SK-N-MC (cell line): ENCODE data around the gene MAP3K7.

Source experiments
- DNase-seq: peaks from one replicate; pipeline ENCODE4 v3.0.0-alpha.2; 2011; ENCODE audit warnings: low read depth, low spot score
- H3K27ac ChIP-seq: fragments of 200-600 bp; sonication (generic); 2 replicates; pipeline ENCODE4 v1.5.1; 2016; ENCODE audit warnings: mixed run types
- H3K36me3 ChIP-seq: fragments of 200-600 bp; sonication (generic); 2 replicates; pipeline ENCODE4 v1.6.1; 2017; ENCODE audit warnings: antibody characterized with exemption, low read length, mixed read lengths; ENCODE audit not compliant: insufficient read depth
- H3K4me3 ChIP-seq: fragments of 200-600 bp; sonication (generic); 2 replicates; pipeline ENCODE4 v1.5.1; 2016
- H3K9ac ChIP-seq: fragments of 200-600 bp; sonication (generic); 2 replicates; pipeline ENCODE4 v1.8.0; 2017; ENCODE audit warnings: mixed run types, mixed read lengths; ENCODE audit not compliant: insufficient read length
- H3K9me3 ChIP-seq: fragments of 200-600 bp; sonication (generic); 2 replicates; pipeline ENCODE4 v1.6.1; 2017; ENCODE audit warnings: low read depth, mild to moderate bottlenecking, antibody characterized with exemption, low read length, moderate library complexity, mixed read lengths
- EZH2 ChIP-seq: fragments of 200-600 bp; sonication (generic); IDR thresholded peaks from one replicate; pipeline ENCODE4 v1.6.1; 2017; ENCODE audit warnings: antibody characterized with exemption
- FOXP2 ChIP-seq: optimal IDR thresholded peaks from 2 replicates; pipeline ENCODE3; 2011; ENCODE audit warnings: mild to moderate bottlenecking, moderate library complexity; ENCODE audit not compliant: insufficient read depth; ENCODE audit errors: extremely low read length, control extremely low read depth
- POLR2AphosphoS5 ChIP-seq: IDR thresholded peaks from 2 replicates; pipeline ENCODE4 v1.6.1; 2012; ENCODE audit warnings: mild to moderate bottlenecking, low read depth, low read length, borderline replicate concordance

MAP3K7 gene

DNA sequence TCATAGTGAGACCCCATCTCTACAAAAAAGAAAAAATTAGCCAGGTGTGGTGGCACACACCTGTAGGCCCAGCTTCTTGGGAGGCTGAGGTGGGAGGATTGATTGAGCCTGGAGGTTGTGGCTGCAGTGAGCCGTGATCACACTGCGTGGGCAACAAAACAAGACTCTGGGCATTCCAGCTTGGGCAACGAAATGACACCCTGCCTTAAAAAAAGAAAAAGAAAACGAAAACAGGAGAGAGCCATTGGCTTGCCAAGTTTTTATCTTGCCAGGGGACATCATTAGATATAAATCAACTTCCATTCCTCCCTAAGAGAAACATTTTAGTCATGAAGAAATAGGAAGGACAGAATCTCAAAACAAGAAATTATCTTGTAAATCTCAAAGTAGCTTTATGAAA is 109.5 kb downstream of the MAP3K7 start:
- TF ChIP-seq EZH2, result no peak
- TF ChIP-seq FOXP2, result no peak
- no peak for TF ChIP-seq POLR2AphosphoS5
- Histone ChIP-seq H3K9me3 (no peaks in the 10 kb centered on the region; the same call in 1 of the 2 replicates), H3K36me3 (no peaks in the 10 kb centered on the region), H3K9ac (no peak overlapping the region), H3K4me3 (no peak overlapping the region), H3K27ac (no peak overlapping the region)
- no peak for DNase-seq

DNA sequence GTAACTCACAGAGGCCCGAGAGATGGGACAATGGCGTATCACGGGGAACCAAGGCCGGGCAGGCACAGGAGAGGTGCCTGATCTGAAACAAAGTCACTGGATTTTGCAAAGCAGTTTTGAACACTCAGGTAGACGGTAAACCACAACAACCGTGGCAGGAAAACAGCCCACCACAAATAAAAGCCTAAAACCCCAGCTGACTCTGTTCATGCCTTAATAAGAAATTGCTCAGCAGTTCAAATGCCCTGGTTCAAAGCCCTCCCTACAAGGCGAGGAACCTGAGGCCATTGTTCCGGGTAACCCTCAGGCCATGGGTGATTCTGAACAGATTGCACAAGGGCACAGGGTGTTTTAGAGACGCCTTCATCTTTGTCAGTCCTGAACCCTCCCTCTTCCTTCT is 114.2 kb downstream of the MAP3K7 start:
- no peak overlapping the region for H3K9ac ChIP-seq

DNA sequence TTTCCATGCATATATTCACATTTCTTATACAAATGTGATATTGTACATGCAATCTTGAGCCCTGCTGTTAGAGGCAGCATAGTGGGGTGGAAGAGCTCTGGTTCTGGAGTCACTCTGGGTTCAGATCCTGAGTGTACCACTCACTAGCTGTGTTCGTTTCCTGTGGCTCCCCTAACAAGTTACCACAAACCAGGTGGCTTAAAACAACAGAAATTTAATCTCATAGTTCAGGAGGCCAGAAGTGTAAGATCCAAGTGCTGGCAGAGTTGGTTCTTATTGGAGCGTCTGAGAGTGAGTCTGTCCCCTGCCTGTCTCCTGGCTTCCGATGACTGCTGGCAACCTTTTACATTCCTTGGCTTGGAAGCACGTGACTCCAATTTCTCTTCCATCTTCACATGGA is 115.6 kb downstream of the MAP3K7 start:
- Histone ChIP-seq H3K27ac (no peak overlapping the region), H3K4me3 (no peak overlapping the region), H3K36me3 (no peaks in the 10 kb centered on the region), H3K9ac (no peak overlapping the region), H3K9me3 (no peaks in the 10 kb centered on the region)
- TF ChIP-seq FOXP2 (no peak), EZH2 (no peak), POLR2AphosphoS5 (no peak)
- no peak for DNase-seq

More for the DNA sequence above, 114.2 kb downstream of the MAP3K7 start:
- Histone ChIP-seq H3K27ac (no peak overlapping the region), H3K36me3 (no peaks in the 10 kb centered on the region), H3K9me3 (no peaks in the 10 kb centered on the region), H3K4me3 (no peak overlapping the region)
- TF ChIP-seq EZH2 (no peak), POLR2AphosphoS5 (no peak), FOXP2 (no peak)
- no peak for DNase-seq

DNA sequence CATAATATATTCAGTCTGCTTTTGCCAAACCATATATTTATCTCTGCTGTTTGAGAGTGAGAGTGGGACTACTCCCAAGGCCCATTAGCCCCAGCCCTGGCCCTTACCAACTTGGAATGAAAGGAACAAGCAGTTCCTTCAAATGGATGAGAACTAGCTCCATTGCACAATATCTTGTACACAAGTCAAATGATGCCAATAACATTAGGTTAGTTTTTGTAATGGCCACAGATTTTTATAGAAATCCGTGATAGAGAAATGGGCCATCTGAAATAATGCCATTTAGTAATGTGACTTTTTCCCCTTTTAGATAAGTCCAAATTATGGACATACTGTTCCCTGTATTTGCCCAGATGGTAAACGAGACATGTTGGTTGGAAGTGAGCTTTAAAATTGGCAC is 117.0 kb downstream of the MAP3K7 start:
- Histone ChIP-seq H3K9ac (no peak overlapping the region), H3K4me3 (no peak overlapping the region), H3K9me3 (no peaks in the 10 kb centered on the region), H3K36me3 (no peaks in the 10 kb centered on the region), H3K27ac (no peak overlapping the region)
- no peak for TF ChIP-seq EZH2
- no peak for TF ChIP-seq FOXP2
- no peak for TF ChIP-seq POLR2AphosphoS5
- DNase-seq, result no peak

DNA sequence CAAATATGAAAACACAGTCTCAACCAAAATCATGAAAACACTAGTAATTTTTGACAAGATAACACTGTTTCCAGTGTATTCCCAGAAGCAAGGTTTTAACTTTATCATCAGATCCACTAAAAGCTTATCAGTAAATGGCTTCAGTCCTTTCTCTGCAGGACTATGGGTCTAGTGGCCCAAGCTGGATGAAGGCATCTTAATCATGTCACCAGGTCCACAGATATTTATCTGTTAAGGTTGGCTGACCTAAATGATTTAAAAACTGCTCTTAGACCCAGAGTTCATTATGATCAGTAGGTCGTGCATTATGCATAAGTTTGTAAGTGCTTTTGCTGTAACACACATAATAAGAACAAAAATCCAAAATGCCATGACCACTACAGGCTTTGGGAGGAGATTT is 118.0 kb downstream of the MAP3K7 start:
- Histone ChIP-seq H3K27ac (no peak overlapping the region), H3K4me3 (no peak overlapping the region), H3K36me3 (no peaks in the 10 kb centered on the region), H3K9ac (no peak overlapping the region), H3K9me3 (no peaks in the 10 kb centered on the region)
- no peak for DNase-seq
- no peak for TF ChIP-seq POLR2AphosphoS5
- TF ChIP-seq EZH2, result no peak
- TF ChIP-seq FOXP2, result no peak

DNA sequence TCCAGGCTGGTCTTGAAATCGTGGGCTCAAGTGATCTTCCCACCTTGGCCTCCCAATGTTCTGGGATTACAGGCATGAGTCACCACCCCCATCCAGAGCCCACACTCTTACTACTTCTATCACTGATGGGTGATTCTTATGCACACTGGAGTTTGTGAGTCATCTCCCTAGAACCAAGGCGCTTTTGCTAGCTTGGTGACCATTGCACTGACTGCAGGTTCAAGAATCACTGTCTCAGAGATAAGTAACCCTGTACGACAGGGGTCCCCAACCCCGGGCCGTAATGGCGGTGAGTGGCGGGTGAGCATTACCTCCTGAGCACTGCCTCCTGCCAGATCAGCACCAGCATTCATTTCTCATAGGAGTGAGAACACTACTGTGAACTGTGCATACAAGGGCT is 118.8 kb downstream of the MAP3K7 start:
- TF ChIP-seq POLR2AphosphoS5, result no peak
- no peak for TF ChIP-seq EZH2
- TF ChIP-seq FOXP2, result no peak
- no peak for DNase-seq
- Histone ChIP-seq H3K9me3 (no peaks in the 10 kb centered on the region), H3K36me3 (no peaks in the 10 kb centered on the region), H3K9ac (no peak overlapping the region), H3K27ac (no peak overlapping the region), H3K4me3 (no peak overlapping the region)

DNA sequence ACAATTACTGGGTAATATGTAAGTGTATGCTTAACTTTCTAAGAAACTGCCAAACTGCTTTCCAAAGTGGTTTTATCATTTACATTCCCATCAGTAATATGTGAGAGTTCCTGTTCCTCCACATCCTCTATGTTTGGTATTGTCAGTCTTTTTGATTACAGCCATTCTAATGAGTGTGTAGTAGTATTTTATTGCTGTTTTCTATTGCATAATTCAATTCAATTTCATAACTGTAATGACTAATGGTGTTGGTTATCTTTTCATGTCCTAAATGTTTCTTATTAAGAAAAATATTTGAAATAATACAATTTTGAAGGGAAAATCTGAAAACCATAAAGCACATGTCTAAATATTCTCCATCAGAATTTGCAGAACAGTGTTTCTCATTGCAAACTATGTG is 119.3 kb downstream of the MAP3K7 start:
- H3K9ac ChIP-seq, result no peak overlapping the region
- no peak for DNase-seq
- no peak overlapping the region for H3K4me3 ChIP-seq
- H3K36me3 ChIP-seq, result no peaks in the 10 kb centered on the region
- H3K27ac ChIP-seq, result no peak overlapping the region
- no peaks in the 10 kb centered on the region for H3K9me3 ChIP-seq
- TF ChIP-seq EZH2 (no peak), FOXP2 (no peak)

DNA sequence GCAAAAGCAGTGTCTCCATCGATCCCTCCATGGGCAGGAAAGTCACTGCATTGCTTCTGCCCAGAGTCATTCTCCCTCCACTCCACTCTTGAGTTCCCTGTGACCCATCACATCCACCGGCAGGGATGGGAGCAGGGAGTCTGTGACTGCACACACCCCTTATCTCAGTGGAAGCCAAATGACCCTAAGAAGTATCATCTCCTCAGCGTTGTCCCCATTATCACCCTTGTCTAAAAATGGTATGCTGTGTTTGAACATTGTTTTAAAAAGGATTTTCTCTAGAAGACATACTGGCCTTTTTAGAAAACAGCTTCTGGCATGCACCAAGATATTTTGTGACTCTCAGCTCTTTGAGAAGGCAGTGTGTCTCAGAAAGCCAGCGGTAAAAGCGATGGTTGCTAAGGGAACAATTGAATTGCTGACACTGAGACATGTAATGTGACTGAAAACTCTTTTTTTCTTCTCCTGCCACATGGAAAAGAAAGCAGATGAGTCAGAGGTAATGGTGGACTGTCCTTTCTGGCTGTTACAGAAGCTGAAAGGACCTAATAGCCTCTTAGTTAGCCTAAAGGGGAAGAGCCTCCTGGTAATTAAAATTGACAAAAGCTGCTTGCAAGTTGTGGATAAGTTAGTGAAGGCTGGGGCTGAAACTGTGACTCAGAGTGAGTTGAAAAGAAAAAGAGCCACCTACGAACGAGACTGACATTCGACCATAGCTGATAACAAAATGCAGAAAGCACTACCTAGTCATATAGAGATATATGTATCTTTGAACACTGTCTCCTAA is 120.5 kb downstream of the MAP3K7 start:
- Histone ChIP-seq H3K4me3 (no peak overlapping the region), H3K27ac (no peak overlapping the region), H3K36me3 (no peaks in the 10 kb centered on the region), H3K9me3 (no peaks in the 10 kb centered on the region), H3K9ac (no peak overlapping the region)
- TF ChIP-seq FOXP2 (no peak), EZH2 (no peak), POLR2AphosphoS5 (no peak)
- no peak for DNase-seq

DNA sequence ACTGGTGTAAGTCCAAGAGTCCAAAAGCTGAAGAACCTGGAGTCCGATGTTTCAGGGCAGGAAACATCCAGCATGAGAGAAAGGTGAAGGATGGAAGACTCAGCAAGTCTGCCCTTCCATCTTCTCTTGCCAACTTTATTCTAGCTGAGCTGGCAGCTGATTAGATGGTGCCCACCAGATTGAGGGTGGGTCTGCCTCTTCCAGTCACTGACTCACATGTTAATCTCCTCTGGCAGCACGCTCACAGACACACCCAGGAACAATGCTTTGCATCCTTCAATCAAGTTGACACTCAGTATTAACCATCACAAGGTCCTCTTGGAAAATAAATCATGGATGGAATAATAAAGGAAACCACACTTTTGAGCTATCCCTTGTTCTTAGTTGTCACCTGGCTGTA is 121.2 kb downstream of the MAP3K7 start:
- no peak for TF ChIP-seq FOXP2
- no peak for TF ChIP-seq POLR2AphosphoS5
- TF ChIP-seq EZH2, result no peak
- Histone ChIP-seq H3K9ac (no peak overlapping the region), H3K9me3 (no peaks in the 10 kb centered on the region), H3K27ac (no peak overlapping the region), H3K4me3 (no peak overlapping the region), H3K36me3 (no peaks in the 10 kb centered on the region)
- DNase-seq, result no peak
